ENCODE measurements around the gene FAM185A.
A peak's percentile ranks its signal among the peaks of the same experiment; 100 is the strongest.
"Not testable (repeated sequence)": the region's sequence is repeated elsewhere in the genome, so short reads cannot be mapped to it uniquely, and the experiment has no call there.

FAM185A gene

DNA sequence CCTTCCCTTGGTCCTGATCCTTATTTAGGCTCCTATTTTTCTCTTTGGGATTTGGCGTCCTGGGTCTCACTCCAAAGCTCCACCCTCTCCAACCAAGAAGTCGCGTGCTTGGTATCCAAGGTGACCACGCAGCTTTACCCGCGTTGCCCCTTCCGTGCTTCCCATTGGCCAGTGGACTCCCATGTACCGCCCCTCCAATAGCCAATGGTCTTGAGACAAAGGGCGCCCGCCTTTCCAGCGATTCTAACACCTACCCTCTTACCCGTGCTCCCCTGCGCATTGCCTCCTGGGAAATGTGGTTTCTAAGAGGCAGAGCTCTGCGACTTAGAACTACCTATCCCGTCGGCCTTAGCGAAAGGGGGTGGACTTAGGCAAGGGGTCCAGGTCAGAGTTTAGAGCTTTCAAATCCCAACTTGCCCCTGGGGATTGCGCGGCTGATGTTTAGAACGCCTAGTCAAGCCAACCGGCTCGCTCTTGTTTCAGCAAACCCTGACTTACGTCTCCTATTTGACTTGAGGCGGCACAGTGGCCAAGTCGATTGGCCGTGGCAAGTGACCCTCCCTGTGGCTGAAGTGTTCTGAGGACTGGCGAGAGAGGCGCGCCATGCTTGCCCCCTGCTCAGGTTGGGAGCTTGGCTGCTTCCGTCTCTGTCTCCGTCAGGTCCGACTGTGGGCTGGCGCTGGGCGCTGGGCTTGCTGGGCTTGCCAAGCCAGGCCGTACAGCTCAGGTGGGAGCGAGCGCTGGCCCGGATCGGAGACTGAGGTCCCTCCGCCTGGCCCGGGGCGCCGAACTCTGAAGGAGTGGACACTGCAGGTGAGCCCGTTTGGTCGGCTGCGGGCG lies at the start of gene FAM185A:
Gene FAM185A (plus strand): TSS at position 395 of the 840 bp plus-strand sequence. CDS start 209 bp downstream, at position 604.
- peak; percentile 69 to 87 (median 80) for DNase-seq

DNA sequence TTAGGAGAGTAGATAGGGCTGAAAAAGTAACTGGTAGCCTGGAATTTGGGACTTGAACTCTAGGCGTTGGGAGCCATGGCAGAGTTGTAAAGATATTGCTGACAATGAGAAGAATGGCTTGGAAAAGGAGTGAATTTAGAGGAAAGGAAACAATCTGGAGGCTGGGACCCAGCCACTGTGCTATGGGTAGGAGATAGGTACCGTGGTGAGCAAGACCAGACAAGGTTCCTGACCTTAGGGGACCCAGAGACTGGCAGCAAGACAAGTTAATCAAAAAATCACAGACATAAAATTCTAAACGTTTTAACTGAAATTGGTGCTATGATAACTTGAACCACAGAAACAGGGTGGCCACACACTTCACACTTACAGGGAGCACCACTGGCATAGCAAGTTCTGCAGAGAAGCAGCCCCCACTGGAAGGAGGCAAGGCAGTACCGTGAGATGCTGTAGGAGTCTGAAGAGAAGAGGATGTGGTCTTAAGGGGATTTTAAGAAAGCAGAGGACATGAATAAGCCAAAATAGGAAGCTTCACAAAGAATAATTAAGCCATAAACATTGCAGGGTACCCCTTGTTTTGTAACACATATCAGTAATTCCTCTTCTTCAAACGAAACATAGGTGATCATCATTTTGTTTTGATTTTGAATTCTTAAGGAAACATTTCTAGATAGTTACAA lies 35.6 kb upstream of the FAM185A start:
- DNase-seq: not testable (repeated sequence)

DNA sequence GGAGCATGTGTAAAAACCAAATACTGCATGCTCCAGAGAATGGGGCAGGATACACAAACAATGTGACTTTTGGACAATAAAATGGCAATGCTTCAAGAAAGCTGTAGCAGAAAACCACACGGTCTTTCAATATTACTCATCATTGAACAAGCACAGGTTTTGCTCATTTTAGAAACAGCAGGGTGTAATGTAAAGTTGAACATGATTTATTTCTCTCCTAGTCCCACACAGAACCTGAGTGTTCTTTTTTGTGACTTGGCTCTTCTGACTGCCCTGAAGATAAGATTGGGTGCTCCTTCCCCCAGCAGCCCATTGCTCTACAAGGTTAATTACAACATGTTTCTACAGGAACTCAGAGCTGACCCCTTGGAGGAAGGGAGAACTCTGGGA lies 35.1 kb upstream of the FAM185A start:
- DNase-seq: not testable (repeated sequence)

DNA sequence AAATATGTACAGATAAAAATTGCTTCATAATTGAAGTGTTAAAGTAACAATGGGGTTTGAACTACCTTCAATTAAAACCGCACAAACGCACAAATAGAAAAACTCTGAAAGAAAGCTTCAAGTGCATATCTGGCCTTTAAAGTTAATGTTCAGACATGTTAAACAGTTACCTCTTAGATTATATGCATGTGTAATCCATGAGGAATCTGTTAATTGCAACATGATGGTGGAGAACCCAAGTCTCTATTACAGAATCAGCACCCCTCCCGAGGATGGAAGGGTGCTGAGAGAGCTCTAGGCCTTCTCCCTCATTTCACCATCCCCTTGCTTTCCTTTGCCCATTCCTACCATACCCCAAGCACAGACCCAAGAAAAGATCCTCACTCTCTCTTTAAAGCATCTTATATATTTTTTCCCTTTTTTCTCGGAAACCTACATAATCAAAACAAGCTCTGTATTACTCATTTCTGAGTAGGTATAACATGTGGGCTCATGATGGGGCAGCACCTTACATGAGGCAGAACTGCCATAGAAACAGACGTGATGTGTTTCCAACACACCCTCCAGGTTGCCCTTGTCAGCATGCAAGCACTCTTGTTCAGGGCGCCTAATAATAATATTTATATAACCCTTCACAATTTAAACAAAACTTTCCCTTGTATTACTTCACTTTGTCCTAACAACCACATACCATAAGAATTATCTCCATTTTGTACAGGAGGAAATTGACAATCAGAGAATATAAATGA lies 33.9 kb upstream of the FAM185A start:
- DNase-seq: not testable (repeated sequence)

DNA sequence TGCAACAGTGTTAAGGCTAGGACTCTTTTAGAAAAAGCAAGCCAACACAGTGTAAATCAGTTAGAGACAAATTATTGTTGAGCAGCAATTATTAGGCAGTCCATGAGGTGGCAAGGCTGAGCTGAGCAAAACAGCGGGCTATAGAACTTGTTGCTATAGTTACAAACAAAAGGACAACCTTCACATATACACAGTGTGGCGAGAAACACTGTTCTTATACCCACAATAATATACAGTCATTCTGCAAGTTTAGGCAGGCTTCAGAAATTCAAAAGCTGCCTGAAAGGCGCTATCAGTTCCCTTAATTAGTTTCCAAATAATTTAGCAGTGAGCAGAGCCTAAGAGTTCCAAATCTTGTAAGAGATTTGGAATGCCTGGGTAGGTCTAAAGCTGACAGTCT lies 33.1 kb upstream of the FAM185A start:
- not testable (repeated sequence) for DNase-seq

DNA sequence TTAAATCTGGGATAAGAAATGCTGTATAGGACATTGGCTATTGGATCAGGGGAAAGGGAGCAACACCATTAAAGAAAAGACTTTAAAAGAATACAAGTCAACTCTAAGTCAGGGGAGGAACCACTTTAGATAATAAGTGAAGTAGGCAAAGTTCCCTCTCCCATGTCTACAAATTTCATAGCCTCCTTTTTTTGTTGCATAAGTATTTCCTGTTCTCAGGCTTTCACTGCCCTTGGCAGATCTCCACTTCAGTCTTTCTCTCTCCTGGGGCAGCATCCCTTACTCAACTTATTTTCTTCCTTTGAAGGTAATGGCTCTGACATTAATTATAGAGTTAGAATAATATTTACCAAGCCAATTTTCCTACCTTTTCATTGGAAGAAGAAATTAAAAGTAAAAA lies 30.3 kb upstream of the FAM185A start:
- not testable (repeated sequence) for DNase-seq

DNA sequence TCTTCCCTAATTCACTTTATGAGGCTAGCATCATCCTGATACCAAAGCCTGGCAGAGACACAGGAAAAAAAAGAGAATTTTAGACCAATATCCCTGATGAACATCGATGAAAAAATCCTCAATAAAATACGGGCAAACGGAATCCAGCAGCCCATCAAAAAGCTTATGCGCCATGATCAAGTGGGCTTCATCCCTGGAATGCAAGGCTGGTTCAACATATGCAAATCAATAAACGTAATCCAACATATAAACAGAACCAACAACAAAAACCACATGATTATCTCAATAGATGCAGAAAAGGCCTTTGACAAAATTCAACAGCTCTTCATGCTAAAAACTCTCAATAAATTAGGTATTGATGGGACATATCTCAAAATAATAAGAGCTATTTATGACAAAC lies 22.6 kb upstream of the FAM185A start:
- not testable (repeated sequence) for DNase-seq

DNA sequence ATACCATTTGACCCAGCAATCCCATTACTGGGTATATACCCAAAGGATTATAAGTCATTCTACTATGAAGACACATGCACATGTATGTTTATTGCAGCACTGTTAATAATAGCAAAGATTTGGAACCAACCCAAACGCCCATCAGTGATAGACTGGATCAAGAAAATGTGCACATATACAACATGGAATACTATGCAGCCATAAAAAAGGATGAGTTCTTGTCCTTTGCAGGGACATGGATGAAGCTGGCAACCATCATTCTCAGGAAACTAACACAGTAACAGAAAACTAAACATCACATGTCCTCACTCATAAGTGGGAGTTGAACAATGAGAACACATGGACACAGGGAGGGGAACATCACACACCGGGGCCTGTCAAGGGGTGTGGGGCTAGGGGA lies 19.1 kb upstream of the FAM185A start:
- not testable (repeated sequence) for DNase-seq

DNA sequence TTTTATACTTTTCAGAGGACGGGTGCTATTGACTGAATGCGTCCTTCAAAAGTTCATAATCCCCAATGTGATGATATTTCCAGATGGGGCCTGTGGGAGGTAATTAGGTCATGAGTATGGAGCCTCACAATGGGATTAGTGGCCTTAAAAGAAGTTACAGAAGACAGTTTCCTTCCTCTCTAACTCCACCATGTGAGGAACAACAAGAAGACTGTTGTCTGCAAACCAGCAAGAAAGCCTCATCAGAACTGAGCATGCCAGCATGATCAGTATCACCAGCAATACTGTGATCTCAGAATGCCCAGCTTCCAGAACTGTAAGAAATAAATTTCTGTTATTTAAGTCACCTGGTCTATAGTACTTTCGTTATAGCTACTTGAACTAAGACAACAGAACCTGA lies 18.4 kb upstream of the FAM185A start:
- DNase-seq: not testable (repeated sequence)

DNA sequence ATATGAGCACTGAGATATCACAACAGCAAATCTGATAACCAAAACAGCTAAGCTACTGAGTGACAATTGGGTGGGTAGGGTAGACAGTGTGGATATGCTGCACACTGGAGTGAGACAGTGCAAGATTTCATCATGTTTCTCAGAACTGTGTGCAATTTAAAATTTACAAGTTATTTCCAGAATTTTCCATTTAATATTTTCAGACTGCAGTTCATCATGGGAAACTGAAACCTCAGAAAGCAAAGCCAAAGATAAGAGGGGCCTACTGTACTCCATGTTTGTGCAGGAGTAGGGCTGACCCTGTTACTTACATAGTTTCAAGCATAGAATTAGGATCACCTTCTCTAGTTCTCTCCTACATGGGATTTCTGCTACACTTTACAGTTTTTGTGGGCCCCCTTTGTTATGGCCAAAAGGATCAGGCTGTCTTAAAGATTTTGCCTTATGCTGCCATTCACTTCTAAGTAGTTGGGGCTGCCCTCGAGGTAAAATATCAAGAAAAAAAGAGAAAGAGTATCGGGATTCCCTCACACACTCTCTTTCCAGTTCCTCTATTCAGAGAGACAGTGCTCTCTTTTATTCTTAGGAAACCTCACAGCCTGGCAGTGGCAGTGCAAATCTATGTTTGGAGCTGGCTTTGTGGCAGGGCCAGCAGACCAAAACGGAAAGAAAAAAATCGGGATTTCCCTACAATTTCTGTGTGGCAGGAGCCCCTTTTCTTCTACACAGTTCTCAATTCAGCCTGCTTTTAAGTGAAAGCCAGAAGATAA lies 6.6 kb upstream of the FAM185A start:
- DNase-seq: not testable (repeated sequence)

DNA sequence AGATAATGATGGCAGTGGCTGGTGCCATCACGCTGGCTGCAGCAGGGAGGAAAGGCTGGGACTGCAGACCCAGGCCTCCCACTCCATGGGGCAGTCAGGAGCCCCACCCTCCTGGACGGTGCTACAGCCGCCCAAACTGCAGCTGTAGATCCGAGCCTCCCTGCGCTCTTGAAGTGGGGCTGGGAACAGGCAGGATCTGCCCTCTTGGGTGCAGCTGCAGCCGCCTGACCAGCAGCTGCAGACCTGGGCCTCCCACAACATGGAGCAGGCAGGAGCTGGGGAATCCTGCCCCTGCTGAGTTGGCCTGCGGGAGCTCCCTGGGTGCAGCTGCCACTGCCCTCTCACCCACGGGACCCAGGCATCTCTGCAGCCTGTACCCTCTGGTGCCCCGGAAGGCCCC lies 4.9 kb upstream of the FAM185A start:
- not testable (repeated sequence) for DNase-seq

DNA sequence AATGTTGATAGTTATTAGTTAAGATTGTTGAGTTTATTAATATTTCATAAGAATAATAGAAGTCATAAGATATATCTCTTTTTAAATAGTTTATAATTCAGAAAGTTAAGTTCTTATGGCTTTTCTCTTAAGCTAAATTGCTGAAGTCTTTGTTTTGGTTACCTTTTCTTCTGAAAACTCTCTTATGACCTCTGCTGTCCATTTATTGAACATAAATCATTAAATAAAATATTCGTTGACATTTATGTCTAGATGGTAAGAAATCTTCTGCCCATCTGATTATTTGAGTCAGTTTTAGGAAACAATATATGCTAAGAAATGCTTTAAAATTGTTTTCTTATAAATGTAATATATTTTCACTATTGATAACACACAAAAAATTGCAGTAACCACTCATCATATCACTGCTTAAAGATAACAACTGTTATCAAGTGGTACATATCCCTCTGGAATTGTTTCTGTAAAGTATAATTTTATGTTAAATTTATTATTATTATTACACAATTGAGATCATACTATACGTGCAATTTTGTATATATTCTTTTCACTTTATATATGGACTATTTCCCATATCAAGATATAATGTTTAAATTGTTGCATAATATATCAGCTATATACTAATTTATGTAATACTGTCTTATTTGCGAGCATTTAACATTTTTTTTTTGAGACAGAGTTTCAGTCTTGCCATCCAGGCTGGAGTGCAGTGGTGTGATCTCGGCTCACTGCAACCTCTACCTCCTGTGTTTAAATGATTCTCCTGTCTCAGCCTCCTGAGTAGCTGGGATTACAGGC lies 3.1 kb upstream of the FAM185A start:
- not testable (repeated sequence) for DNase-seq

DNA sequence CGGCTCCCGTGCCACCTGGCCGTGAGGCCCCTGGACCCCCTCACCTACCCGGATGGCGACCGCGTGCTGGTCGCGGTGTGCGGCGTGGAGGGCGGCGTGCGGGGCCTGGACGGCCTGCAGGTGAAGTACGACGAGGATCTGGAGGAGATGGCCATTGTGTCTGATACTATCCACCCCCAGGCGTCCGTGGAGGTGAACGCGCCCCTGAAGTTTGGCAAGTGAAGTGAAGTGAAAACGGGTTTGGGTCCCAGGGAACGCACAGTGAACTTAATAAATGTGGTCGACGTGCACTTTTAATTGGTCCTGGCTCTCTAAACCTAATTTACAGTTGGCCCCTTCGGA lies 617 bp downstream of the FAM185A start:
- DNase-seq: not testable (repeated sequence)

DNA sequence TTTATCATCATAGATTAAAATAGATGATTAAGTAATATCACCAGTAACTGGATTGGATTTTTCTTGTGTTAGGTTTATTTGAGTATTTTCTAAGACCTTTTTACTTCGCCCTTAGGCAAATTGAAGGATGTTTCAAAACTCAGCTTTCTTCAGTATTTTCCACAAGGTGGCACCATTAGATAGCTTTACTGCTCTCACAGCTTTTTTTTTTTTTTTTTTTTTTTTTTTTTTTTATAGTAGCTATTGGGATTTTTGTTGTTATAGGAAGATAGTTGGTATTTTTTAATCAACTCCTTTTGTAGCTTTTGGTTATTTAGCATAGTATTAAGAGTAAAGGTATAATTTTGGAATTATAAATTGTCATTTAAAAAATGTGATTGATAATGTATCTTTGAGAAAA lies 9.4 kb downstream of the FAM185A start:
- DNase-seq: not testable (repeated sequence)

DNA sequence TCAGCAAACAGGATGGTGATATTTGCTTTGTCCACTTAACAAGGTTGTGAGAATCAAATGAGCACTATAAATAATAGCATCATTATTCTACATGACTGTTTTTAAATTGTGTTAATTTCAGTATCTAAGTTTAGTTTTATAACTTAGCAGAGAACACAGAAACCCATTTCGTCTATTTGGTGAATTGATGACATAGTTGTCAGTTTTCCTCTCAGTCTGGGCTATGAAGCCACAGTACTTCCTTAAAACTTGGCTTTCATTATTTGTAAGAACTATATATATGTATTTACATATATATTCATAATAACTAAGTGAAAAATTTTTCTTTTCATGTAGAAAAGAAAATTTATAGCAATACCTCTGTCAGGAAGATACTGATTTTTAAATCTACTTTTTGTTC lies 11.1 kb downstream of the FAM185A start:
- DNase-seq: not testable (repeated sequence)

DNA sequence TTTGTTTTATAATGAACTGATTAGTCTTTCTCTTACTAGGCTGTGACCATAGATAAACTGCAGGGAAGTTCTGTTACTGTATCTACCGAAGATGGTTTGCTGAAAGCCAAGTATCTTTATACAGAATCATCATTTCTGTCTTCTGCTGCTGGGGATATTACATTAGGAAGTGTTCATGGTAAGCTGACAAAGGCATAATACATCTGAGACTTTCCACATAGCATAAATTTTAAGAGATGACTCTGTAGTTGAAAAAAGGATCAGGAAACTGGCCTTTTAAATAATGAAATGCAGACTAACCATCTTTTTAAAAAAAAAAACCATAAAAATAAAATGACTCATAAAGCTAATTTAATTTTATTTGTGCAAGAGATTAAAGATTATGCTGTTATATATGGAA lies 12.4 kb downstream of the FAM185A start:
- DNase-seq: not testable (repeated sequence)

DNA sequence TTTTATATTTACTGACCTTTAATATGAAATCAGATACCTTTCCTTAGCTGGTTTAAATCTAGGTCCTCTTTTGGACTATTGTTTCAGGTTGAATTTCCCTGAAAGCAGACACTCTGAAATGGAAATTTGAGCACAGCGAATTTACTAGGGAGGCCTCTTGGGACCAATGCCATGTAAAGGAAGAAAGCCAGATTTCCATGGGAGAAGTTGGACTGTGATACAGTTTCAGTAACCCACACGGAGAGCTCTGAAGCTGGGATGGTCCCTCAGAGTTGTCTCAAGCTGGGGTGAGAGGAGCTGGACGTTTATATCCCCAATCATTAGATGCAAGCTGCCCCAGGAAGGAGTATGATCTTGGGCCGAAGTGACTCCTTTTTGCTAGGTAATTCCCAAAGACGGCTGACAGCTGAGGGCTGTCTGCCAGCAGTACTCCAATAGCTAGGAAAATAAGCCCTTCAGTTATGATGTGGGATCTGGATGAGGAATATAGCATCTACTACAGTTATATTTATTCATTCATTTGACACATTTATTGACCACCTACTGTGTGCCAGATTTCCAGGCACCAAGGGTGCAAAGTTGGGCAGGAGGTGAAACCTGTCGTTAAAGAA lies 14.6 kb downstream of the FAM185A start:
- DNase-seq: not testable (repeated sequence)

DNA sequence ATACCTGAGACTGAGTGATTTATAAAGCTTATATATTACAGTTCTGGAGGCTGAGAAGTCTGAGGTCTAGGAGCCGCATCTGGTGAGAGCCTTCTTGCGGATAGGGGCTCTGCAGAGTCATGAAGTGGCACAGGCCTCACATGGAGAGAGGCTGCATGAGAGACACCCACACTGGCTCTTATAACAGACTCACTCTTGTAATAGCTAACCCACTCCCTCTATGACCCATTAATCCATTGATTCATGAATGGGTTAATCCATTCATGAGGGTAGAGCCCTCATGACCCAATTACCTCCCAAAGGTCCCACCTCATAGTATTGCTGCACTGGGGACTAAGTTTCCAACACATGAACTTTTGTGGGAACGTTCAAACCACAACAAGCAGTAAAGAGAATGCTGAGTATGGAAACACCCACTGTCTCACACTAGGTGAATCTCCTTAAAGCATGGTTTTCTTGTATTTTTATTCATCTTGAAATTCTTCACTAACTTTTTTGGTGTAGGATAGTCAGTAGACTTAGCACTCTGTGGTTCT lies 20.9 kb downstream of the FAM185A start:
- DNase-seq: not testable (repeated sequence)

DNA sequence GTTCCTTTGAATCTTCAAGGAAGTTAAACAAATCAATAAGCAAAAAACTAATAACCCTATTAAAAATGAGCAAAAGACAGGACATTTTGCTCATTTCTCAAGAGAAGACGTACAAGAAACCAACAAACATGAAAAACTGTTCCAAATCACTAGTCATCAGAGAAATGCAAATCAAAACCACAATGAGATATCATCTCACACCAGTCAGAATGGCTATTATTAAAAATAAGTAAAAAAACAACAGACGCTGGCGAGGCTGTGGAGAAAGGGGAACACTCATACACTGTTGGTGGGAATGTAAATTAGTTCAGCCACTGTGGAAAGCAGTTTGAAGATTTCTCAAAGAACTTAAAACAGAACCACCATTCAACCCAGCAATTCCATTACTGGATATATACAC lies 21.7 kb downstream of the FAM185A start:
- DNase-seq: not testable (repeated sequence)

DNA sequence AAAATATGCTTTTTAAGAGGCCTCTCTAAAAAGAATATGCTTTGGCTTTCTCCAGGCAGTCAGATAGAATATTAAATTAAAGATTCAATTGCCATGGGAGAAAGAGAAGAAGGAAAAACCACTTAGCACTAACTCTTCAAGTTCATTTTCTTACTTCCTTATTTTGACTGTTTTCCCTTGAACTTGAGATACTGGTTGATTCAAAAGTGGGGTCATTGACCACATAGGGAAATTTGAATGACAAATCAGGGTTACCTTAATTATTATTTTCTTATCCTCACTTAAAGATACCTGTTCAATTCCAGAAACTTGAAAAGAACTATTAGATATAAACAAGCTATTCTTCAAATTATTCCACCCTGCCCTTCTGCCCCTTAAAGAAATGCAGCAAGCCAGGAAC lies 27.4 kb downstream of the FAM185A start:
- DNase-seq: not testable (repeated sequence)

DNA sequence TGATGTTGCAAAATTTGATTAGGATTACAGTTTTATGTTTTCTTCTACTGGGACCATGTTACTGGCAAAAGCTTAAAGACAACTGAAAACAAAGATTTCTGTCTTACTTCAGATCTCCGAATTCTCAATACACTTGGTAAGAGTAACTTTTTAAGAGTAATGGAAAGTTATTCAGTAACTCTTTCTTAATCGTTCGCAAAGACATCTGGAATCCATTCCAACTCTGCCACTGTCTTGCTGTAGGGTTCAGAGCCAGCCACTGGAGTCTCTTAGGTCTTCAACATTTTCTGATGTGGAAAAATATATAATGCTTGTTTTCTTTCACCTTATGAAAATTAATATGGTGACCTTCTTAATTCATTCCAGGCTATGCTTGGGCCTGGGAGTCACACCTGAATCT lies 29.9 kb downstream of the FAM185A start:
- DNase-seq: not testable (repeated sequence)
